T follicular helper cell (primary cell): ENCODE results near the gene MEPCE.

Experiments
- DNase-seq: peaks from one replicate; pipeline ENCODE4 v3.0.0-alpha.2; 2020; ENCODE audit warnings: low read depth

The MEPCE gene

DNA sequence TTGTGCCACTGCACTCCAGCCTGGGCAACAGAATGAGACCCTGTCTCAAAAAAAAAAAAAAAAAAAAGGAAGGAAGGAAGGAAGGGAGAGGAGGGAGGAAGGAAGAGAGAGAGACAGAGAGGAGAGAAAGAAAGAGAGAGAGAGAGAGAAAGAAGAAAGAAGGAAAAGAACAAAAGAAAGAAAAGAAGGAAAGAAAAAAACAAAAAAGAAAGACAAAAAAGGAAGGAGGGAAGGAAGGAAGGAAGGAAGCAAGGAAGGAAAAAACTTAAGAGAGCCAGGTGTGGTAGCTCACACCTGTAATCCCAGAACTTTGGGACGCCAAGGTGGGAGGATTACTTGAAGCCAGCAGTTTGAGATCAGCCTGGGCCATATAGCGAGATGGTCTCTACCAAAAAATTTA is 35.2 kb downstream of the MEPCE start:
- no peak for DNase-seq

DNA sequence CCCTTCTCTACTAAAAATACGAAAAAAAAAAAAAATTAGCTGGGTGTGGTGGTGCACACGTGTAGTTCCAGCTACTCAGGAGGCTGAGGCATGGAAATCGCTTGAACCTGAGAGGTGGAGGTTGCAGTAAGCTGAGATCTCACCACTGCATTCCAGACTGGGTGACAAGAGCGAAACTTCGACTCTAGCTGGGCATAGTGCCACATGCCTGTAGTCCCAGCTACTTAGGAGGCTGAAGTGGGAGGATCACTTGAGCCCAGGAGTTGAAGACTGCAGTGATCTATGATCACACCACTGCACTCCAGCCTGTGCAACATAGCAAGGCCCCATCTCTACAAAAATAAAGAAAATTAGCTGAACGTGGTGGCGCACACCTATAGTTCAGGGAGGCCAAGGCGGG is 35.7 kb downstream of the MEPCE start:
- DNase-seq = no peak

DNA sequence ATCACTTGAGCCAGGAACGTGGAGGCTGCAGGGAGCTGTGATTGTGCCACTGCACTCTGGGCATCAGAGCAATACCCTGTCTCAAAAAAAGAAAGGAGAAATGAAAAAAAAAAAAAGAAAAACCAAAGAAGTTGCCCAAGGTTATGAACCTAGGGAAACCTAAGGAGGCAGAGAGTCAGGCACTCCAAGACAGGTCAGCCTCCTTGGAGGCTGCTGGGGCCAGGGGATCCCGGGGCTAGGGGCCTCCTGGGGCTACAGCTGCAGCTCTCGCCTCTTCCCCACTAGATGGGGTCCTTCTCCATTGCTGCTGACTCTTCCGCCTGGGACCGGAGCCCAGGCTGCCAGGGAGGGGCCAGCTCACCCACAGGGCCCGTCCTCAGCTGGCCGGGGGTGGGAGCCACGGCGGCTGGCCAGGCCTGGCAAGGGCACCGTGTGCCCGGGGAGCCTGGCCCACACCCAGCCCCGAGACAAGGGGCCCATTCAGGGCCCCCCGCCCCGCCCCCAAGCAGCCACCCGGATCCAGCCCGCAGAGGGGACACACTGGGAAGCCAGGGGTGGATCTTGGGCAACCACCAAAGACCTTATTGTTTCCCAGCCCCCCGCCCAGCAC is 36.2 kb downstream of the MEPCE start:
- no peak for DNase-seq

DNA sequence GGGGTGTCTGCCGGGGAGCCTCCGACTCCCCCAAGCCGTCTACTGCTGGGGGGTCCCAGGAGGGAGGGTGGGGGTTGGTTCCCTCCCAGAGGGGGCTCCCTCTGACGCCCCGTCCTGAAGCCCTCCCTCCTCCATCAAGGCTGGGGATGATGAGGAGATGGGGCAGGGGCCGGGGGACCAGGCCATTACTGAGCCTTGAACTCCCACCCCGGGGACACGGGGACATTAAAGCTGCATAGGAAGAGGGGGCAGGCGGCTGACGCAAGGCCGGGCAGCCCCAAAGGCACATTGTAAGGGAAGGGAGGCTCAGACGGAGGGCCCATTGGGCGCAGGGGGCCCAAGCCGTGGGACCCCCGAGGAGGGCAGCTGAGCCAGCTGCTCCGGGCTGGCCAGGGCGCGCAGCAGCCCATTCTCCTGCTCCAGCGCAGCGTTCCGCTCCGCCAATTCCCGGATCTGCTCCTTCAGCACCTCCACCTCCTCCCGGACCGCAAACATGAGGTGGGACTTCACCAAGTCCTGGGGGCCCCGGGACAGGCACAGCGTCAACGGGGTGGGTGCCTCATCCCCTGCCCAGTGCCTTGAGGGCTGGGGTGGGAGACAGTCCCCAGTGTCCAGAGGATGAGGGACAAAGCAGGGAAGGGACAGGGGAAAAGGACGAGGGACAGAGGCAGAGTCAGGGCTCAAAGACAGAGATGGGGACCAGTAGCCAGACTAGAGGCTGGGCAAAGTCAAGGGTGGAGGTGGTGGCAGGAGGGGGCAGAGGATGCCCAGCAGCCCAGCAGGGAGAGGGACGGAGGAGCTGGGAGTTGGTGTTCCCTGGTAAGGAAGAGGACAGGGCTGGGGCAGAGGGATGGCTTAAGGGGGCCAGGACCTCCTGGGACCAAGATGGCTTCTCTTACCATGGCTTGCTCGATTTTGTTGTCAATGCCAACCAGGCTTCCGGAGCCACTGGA is 37.3 kb downstream of the MEPCE start:
- DNase-seq = no peak

DNA sequence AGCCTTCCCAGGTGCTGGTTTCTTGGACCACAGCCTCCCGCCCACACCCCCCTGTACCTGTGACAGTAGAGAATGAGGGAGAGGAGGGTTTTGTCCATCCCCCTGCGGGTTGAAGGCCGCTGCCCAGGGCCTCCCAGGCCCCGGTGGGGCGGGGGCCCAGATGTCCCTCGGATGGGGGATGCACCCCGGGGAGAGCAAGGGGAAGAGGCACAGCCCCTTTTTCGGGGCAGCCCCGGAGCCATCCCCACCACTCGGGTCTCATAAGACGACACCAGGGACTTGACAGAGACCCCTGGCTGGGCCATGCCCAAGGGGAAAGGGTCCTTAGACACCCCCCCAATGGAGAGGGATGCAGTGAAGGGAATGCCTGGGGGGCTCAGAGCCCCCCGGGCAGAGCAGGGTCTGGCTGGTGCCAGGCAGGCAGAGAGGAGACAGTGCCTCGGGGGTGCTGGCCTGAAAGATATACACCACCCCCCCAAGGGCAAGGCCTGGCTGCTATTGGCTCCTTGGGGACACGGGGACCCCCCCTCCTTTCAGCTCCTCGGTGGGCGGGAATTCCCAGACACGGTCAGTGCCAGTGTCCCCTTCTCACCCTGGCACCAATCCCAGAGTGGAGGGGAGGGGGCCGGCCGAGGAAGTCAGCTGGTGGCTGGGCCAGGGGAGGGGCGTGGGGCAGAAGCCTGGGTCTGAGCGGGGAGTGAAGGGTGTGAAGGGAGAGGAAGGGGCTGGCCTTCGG is 38.2 kb downstream of the MEPCE start:
- DNase-seq = no peak

DNA sequence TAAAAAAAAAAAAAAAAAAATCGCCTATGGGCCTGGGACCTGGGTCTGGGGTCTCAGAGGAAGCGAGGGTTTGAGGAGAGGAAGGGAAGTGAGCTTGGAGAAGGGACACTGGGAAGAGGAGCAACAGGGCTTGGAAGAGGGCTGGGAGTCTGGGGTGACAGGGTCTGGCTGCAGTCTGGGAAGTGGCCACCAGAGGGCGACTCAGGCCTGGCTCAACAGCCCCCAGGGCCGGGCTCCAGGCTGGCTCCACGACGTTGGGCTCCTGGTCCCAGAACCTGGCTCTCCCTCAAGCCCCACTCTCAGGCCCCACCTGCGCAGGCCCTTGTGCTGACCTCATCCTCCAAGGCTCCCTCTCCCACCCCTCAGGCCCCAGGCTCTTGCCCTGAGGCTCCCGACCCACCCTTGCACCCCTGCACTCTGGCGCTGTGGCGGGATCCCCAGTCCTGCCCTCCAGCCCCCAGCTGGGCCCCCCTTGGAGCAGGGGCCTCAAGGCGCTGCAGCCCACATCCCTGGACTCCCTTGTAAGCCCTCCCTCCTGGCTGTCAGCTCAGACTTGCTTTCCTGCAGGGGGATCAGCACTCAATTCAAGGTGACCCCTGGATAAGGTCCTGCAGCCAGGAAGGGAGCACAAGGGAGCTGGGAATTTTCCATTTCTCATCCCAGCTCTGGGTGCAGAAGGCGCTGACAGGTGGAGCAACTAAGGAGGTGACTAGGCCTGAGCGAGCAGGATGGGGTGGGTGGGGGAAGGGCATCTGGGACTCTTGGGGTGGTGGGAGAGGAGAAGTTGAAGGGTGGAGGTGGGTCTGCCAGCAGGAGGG is 39.8 kb downstream of the MEPCE start:
- DNase-seq = peak; percentile 71

DNA sequence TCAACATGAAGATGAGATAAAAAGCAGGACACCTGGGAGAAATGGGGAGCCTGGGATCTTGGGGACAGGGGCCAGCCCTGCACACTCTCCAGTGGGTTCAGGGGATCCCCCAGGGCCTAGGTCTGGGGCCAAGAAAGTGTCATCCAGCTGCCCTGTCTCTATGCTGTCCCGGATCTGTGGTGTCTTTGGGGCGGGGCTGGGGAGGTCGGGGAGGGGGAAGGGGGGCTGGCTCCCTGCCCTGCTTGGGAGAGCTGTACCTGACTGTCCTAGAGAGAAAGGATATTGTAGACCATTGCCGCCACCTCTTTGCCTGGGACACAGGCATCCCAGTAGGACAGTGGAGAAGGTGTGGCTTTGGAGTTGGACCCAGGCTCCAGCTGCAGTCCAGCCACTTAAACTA is 41.4 kb downstream of the MEPCE start:
- no peak for DNase-seq

DNA sequence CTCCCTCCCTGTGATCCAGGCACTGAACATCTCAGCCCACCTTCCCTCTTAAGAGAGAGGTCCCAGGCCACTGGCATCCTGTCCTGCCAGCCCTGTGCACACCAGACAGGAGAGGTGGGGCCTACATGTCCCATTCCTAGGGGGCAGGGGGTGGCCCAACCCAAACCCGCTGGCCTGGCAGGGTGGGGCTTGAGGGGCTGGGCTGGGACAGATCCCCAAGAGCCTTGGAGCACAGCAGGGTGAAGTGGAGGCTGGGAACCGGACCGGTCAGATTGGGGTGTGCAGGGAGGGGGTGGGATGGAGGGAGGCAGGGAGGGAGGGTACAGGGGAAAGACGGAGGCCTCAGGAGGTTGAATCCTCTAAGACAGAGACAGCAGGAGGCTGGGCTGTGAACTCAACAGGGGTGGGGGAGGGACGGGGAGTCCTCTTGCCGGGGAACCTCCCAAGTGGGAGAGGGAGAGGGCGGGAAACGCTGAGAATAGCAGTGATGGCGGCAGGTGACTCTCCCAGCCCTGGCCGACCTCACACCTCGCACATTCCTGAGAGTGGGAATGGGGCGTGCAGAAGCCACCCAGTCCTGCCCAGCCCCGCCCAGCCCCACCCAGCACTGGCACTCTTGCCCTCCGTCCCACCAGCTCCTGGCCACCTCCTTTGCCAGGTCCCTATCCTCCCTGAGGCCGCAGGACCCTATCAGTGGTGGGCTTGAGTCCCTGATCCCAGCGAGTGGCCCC is 42.7 kb downstream of the MEPCE start:
- no peak for DNase-seq

DNA sequence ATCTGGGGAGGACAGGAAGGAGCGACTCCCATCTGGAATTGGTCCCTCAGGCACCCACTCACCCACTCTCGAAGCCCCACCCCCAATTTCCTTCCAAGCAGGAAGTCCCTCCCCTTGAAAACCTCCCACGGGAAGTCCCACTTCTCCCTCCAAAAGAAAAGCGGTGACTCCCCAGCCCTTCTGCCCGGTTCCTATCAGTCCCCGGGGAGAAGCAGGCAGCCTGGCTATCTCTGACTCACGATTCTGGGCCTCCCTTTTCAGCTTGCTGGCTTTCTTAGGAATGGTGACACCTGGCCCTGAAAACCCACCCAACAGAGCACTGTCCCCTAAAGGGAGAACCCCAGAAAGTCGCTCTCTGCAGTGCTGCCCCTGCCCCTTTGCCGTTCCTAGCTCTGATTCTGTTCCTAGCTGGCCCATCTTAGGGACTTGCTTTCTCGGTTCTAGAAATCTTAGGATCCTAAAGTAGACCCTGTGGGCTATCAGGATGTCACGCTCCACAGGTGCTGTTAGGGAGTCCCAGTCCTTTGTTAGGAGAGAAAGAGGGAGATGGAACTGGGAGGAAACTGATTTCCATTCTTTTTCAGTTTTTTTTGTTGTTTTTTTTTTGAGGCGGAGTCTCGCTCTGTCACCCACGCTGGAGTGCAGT is 43.3 kb downstream of the MEPCE start:
- DNase-seq = no peak

DNA sequence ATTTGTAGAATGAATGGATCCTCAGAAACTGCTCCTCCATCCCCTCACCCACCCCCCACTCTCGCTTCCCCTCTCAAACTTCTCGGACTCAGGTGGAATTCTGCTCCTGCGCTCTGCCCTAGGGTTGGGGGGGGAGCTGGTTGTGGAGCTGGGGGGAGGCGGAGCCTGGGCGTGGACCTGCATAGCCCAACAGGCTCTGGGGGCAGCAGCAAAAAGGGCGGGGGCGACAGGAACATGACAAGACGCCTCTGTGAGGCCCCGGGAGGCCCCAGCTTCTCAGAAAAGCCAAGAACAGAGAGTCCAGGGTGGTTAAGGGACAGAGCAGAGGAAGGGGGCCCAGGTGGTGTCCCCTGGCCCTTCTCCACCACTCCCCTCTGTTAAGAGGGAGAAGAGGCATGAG is 45.9 kb downstream of the MEPCE start:
- no peak for DNase-seq

DNA sequence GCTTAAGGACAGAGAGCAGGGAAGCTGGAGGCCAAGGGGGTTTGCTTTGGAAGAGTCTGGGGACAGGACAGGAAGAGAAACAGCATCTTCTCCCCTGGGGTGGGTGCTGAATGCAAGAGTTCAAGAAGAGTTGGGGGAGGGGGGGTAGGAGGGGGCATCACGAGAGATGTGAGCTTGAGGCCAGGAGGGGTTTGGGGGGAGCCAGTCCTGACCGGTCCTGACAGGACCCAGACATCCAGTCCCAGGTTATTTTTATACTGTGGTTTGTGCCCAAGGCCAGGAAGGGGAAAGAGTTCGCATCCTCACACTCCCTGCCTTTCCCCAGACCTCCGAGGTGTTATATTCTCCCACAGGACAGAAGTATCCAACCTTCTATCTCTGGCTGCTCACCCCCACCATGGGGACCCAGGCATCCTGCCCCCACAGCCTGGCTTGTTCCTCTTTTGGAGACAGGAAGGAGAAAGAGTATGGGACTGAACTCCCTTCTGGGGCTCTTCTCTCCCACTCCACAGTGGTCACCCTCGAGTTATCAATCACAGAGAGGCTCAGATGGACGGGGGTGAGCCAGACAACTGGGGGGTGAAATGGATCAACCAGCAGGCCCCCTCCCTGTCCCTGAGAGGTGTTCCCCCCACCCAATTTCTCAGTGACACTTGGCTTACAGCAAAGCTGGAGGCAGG is 46.6 kb downstream of the MEPCE start:
- DNase-seq = no peak

DNA sequence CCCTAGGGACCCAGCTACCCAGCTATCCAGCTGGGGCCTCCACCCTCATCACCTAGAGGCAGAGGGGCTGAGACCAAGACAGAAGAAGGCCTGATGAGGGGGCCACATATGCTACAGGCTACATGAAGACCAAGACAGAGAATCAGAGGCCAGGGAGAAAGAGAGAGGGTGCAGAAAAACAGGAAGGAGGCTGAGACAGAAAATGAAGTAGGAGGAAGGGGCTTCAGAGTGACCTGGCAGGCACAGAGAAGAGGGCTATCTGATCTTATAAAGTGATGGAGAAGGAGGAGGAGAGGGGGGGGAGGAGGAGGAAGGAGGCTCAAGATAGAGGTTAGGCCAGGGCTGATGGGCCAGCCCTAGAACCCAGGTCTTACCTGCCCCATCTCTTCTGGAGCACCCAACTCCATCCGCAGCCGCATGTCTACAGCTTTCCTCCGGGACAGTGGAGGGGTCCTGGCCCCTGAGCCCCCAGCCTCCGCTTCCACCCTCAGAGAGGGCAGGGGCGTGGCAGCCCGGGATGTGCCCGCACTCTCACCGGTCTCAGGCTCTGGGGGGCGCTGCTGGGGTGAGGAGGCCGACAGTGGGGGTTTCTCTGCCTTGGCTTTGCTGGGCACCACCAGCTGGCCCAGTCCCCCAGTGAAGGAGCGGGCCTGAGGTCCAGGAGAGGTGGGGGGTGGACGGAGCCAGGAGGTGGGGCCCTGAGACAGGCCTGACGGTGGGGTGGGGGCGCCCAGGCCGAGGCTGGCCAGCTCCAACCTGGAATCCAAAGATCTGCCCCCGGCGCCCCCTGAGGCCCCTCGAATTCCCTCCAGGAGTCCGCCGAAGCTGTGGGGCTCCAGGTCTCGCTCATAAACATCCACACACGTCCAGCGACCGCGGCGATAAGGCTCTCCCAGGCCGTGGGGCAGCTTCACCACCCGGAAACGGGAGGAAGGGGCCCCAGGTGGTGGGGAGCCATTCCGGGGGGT is 47.6 kb downstream of the MEPCE start:
- peak; percentile 20 for DNase-seq

DNA sequence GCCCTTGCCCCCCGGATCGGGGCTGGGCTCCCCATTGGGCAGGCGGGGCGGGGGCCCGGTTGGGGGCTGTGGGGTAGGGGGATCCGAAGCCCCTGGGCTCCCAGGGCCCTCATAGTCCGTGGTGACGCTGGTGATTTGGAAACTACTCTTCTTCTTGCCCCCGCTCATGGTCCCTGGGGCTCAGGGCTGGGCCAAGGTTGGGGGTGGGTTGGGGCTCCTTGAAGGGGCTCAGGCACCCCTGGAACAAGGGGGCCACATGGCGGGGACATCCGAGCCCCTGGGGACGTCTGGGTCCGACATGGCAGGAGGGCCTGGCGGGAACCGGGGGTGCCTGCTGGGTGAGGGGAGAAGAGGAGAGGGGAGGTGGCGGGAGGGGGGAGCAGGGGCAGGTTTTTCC is 48.2 kb downstream of the MEPCE start:
- no peak for DNase-seq

DNA sequence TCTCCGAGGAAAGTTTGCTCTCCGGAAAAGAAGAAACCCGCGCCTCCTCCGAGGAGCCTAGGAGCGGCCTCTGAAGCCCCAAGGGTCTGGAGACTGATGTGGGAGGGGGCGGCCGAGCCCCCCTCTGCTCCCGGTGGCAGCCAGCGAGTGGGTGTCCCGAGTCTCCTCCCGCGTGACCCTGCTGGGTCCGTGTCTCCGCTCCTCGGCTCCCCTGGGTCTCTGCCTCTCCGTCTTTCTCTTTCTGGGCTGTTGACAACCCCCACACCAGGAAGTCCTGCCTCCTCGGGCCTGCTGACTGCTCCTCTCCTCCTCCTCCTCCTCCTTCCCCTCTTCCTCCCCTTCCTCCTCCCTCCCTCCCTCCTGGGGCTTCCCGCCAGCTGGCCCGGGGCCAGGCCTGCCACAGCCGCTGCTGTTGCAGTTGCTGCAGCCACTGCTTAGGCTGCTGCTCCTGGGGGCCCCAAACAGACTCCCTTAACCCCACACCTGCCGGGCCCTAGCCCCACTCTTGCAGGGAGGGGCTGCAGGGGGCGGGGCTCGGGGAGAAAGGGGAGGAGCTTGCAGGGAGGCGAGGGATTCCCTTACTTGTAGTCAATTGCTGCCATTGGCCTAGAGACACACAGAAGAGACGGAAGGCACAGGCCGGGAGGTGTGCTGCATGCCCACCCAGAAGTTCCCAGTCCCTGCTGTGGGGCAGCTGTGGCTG is 49.5 kb downstream of the MEPCE start, which contains the start of gene TSC22D4:
Gene TSC22D4 (minus strand): TSS at position 257 of the 703 bp plus-strand sequence. CDS start 1,176 bp downstream, outside the sequence.
- peak; percentile 89 for DNase-seq

DNA sequence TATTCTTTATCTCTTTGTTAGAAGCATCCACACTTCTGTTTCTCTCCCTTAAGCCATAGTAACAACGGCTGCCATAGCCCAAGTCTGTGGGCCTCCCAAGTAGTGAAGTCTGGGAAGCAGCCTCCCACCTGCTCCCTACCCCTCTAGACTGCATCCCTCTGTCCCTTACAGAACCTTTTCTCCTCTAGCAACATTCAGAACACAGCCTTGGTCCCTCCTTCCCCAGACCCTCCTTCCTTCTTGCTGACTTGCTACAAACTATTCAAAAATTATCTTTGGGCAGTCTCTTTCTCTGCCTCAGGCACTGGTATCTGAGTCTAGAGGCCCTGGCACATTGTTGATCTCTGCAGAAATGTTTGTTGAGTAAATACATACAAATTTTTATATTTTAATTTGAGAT is 51.8 kb downstream of the MEPCE start:
- no peak for DNase-seq

DNA sequence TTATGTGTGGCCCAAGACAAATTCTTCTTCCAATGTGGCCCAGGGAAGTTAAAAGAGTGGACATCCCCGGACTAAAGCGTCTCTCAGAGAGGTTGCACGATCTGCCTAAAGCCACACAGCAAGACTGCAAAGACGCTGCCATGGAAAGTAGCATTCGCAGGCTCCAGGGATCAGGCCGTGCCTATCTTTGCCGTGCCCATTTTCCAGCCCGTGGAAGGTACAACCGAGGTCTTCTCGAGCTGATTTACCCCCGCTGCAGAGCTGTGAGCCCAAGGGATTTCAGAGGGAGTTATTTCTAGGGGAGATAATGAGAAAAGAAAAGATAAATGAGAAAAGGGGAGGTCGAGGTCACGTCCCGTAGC is 53.1 kb downstream of the MEPCE start:
- DNase-seq = no peak

DNA sequence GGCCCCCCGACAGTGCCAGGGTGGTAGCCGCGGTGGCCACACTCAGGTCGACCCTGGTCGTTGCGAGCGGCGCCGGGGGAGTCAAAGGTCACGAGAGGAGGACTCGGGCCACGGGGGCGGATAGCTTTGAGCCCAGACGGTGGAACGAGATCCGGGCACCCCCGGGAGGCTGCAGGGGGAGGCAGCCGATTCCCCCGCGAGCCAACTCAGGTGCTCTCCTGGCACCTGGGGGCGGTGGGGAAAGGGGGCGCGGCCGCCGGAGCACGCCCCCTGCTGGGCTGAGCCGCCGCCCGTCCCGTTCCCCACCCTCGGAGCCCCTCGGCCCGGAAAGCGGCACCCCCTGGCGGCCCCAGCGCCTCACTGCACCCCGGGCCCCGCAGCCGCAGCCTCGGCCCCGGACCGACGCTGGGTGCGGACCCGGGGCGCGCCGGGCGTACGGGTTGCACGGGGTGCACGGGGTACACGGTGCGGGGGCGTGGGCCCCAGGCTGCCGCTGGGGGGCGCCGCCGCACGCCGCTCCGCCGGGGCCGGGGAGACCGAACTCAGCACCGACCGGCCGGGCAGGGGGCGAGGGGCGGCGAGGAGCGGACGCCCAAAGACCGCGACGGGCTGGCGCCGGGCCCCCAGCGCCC is 53.6 kb downstream of the MEPCE start:
- peak; percentile 71 for DNase-seq
